ENCODE data around the gene TBC1D4. TPM values are rescaled to one million over a fixed set of nuclear protein-coding genes. Genes with fewer than 3 reads are reported as not detected.
A peak's percentile ranks its signal among the peaks of the same experiment; 100 is the strongest.

TBC1D4 gene
- total RNA-seq, 3 donors from 2014 or later, result 33.3 to 52.8 (median 40.6) TPM

DNA sequence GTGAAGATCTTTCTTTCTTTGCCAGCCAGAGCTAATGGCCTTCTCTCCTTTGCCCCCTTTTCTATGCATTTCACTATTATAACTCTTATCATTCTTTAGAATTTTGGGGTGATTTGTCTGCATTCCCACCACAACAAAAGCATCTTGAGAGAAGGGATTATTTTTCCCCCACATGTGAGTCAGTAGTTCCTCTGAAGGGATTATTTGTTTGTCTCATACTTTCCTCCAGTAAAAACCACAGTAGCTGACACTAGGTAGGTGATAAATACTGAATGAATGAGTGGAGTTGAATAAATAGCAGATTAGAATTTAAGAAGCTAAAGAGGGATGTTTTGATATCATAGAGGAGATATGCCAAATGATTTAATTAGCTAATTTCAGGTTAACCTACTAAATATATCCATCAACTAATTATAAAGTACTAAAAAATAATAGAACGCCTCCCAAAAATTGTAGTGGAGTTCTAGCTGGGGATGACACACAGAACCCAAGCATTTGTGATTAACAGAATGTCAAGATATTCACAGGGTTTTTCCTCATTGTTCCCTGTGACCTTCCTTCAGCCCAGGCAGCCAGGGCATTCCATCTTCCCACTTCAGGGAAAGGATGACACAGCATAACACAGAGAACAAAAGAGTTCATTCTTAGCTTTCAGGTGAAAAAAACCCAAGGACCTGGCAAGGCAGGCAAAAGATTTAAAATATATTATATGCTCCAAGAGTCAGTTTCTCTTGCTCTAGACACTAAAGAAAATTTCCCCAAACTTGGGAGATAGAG lies 3.5 kb upstream of the TBC1D4 start:
- intact Hi-C loops (cut with DNase I; ENCODE audit: low total_unique reads), result no loop called here
- H3K4me3 ChIP-seq, result no peak overlapping the region
- H3K4me1 ChIP-seq, result no peaks in the 10 kb centered on the region
- no peaks in the 10 kb centered on the region for H3K9me3 ChIP-seq
- DNase-seq (ENCODE audit: low spot score in 2 of 2), result peak in 1 of 2 donors; percentile 56
- TF ChIP-seq POLR2A (IDR thresholded peaks at IDR 0.05), result no peak
- no peak for TF ChIP-seq POLR2AphosphoS5 (IDR thresholded peaks at IDR 0.05)
- TF ChIP-seq, protein P1, sequence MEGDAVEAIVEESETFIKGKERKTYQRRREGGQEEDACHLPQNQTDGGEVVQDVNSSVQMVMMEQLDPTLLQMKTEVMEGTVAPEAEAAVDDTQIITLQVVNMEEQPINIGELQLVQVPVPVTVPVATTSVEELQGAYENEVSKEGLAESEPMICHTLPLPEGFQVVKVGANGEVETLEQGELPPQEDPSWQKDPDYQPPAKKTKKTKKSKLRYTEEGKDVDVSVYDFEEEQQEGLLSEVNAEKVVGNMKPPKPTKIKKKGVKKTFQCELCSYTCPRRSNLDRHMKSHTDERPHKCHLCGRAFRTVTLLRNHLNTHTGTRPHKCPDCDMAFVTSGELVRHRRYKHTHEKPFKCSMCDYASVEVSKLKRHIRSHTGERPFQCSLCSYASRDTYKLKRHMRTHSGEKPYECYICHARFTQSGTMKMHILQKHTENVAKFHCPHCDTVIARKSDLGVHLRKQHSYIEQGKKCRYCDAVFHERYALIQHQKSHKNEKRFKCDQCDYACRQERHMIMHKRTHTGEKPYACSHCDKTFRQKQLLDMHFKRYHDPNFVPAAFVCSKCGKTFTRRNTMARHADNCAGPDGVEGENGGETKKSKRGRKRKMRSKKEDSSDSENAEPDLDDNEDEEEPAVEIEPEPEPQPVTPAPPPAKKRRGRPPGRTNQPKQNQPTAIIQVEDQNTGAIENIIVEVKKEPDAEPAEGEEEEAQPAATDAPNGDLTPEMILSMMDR (IDR thresholded peaks at IDR 0.05), result no peak
- peak overlapping the region; percentile 72 to 73 for H3K27ac ChIP-seq
- no peaks in the 10 kb centered on the region for H3K27me3 ChIP-seq
- H3K36me3 ChIP-seq, result no peaks in the 10 kb centered on the region

DNA sequence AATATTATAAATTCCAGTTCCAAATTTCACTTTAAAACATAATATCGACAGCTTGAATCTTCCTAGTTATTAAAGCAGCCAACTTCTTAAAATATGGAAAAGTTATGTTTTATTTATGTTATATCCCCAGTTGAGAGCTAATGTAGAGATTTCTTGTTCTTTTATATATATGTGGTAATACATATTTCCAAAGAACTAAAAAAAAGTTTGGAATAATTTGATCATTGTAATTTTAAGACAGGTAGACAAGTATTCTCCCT lies 781 bp upstream of the TBC1D4 start:
- intact Hi-C loops (cut with DNase I; ENCODE audit: low total_unique reads), result no loop called here
- no peak for DNase-seq (ENCODE audit: low spot score in 2 of 2)
- Histone ChIP-seq H3K4me3 (peak overlapping the region; percentile 82 to 94 (median 86)), H3K36me3 (no peaks in the 10 kb centered on the region), H3K4me1 (no peaks in the 10 kb centered on the region), H3K9me3 (no peaks in the 10 kb centered on the region), H3K27me3 (no peaks in the 10 kb centered on the region), H3K27ac (peak overlapping the region; percentile 85 to 87)
- TF ChIP-seq POLR2AphosphoS5 (IDR thresholded peaks at IDR 0.05), result no peak
- no peak for TF ChIP-seq POLR2A (IDR thresholded peaks at IDR 0.05)
- TF ChIP-seq, protein P1 (IDR thresholded peaks at IDR 0.05), result no peak

DNA sequence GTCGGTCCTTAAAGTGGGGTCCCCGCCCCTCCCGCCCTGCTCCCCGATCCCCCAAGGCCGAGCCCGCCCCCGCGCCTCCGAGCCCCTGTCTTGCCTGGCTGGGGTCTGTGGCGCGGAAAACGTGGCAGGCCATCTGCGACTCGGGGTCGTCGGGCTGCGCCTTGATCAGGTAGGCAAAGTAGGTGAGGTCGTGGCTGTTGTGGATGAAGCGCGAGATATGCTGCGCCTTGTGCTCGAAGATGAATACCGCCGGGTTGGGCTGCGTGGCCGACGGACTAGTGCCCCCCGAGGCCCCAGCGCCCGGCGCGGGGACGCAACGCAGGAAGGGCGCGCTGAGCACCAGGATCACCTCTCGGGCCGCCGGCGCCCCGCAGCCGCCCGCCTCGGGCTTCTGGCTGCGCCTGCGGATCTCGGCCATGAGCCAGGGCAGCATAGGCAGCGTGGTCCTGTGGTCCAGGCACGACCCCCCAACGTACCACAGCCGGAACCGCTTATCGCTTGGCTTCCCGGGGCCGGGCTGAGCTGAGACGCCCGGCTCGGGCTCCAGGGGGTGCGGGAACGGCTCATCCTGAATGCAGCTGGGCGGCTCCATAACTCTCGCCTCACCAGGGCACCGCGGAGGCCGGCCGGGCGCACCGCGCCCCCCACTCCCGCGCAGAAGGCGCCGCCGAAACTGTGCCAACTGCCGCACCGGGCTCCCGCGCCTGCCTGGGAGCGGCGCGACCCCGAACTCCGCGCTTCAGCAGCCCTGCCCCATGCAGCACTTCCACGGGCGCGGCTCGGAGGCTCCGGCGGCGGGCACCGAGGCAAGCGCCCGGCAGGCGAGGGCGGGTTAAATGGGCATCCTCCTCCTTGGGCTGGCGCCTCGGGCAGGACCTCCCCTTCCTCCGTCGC lies 546 bp downstream of the TBC1D4 start:
- peaks cover 3% of the 10 kb centered on the region for H3K36me3 ChIP-seq
- peak overlapping the region; percentile 85 to 87 for H3K27ac ChIP-seq
- H3K9me3 ChIP-seq, result no peaks in the 10 kb centered on the region
- no peak for DNase-seq (ENCODE audit: low spot score in 2 of 2)
- H3K4me3 ChIP-seq, result peak overlapping the region; percentile 82 to 94 (median 86)
- H3K27me3 ChIP-seq, result no peaks in the 10 kb centered on the region
- H3K4me1 ChIP-seq, result no peaks in the 10 kb centered on the region
- TF ChIP-seq, protein P1 (IDR thresholded peaks at IDR 0.05), result no peak
- TF ChIP-seq POLR2A (IDR thresholded peaks at IDR 0.05), result no peak
- TF ChIP-seq POLR2AphosphoS5 (IDR thresholded peaks at IDR 0.05), result no peak
- intact Hi-C loops (cut with DNase I; ENCODE audit: low total_unique reads), result no loop called here

DNA sequence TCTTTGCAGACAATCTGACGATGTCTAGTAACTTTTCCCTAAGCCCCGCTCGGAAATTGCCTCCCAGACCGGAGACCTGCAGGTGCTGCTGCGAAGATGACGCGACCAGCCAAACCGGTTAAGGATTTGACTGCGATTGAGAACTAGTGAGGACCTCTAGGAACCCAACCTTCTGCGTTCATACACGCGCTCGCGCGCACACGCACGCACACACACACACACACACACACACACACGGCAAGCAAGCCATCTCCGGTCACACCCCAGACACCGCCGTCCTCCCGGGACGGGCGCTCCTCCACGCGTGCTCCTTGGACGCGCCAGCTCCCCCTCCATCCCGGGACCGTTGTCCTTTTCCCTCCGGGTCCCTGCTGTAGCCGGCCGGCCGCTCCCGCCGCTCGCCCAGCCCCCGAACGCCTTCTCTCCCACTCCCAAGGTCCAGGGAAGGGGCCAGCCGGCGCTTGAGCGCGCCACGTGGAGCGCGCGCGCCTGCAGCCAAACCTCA lies 1.2 kb downstream of the TBC1D4 start:
- Histone ChIP-seq H3K27me3 (no peaks in the 10 kb centered on the region), H3K27ac (peak overlapping the region; percentile 85 to 87), H3K36me3 (peaks cover 3% of the 10 kb centered on the region), H3K4me3 (peak overlapping the region; percentile 82 to 94 (median 86)), H3K9me3 (no peaks in the 10 kb centered on the region), H3K4me1 (no peaks in the 10 kb centered on the region)
- intact Hi-C loops (cut with DNase I; ENCODE audit: low total_unique reads), result no loop called here
- peak; percentile 69 to 83 for DNase-seq (ENCODE audit: low spot score in 2 of 2)
- no peak for TF ChIP-seq POLR2A (IDR thresholded peaks at IDR 0.05)
- TF ChIP-seq POLR2AphosphoS5 (IDR thresholded peaks at IDR 0.05), result peak in 2 of 3 donors; percentile 12 to 40
- TF ChIP-seq, protein P1 (IDR thresholded peaks at IDR 0.05), result no peak
